Measurements from ENCODE around the gene C16orf96.

DNA sequence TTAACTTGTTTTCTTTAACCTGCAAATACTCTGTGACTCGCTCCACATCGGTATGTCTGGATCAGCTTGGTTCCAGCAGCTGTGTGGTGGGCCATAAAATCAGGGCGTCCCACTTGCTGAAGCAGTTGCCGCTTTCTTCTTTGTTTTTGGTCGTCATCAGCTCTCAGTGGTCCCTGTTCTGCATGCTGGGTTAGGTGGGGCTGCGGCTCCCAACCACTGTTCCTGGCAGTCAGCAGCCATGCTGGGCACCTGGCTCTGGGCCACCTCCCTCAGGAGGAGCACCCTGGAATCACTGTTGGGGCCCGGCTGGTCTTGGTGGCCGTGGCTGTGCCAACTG lies 91.5 kb downstream of the C16orf96 start:
- TF ChIP-seq, protein P1, sequence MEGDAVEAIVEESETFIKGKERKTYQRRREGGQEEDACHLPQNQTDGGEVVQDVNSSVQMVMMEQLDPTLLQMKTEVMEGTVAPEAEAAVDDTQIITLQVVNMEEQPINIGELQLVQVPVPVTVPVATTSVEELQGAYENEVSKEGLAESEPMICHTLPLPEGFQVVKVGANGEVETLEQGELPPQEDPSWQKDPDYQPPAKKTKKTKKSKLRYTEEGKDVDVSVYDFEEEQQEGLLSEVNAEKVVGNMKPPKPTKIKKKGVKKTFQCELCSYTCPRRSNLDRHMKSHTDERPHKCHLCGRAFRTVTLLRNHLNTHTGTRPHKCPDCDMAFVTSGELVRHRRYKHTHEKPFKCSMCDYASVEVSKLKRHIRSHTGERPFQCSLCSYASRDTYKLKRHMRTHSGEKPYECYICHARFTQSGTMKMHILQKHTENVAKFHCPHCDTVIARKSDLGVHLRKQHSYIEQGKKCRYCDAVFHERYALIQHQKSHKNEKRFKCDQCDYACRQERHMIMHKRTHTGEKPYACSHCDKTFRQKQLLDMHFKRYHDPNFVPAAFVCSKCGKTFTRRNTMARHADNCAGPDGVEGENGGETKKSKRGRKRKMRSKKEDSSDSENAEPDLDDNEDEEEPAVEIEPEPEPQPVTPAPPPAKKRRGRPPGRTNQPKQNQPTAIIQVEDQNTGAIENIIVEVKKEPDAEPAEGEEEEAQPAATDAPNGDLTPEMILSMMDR (IDR thresholded peaks at IDR 0.05) = no peak
- TF ChIP-seq POLR2AphosphoS5 (IDR thresholded peaks at IDR 0.05) = no peak
